ENCODE data around the gene RNF14. TPM values are rescaled to one million over a fixed set of nuclear protein-coding genes. Genes with fewer than 3 reads are reported as not detected.

RNF14 gene
- total RNA-seq, 8 experiments from 2014 or later: 28.8 to 84.2 (median 51.6) TPM

DNA sequence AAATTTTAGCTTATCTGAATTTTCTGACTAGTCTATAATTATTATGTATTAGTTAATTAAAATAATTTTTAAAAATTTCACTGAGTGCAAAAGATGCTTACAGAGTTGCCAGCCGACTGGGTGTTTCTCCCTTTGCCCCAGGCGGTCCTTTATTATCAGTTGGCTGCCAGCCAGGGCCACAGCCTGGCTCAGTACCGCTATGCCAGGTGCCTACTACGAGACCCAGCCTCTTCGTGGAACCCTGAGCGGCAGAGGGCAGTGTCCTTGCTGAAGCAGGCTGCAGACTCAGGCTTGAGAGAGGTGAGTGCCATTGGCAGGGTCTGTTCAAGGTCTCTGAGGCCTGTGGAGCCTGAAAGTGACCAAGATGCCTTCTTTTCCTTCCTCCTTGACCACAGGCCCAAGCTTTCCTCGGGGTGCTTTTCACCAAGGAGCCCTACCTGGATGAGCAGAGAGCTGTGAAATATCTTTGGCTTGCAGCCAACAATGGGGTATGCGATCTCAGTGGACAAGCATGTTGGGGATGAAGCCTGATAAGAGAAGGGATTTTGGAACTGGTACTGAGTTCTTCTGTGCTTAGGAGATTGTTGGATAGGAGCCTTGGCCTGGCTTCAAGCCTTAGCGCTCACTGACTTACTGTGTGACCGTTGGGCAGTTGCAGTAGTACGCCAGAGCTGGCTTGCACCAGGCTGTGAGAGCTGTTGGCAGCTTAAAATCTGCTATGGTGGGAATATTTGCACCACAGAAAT is 34.6 kb upstream of the RNF14 start:
- in situ Hi-C loops (cut with MboI; ENCODE audit: low pct_unique_long_range_greater_than_20kb in 2 of 9, low sequenced_read_pairs in 9 of 9, unreplicated experiment in 9 of 9): loop anchor here in 3 of 9 experiments (25.0 kb wide), 1 partner anchor 247 kb away; the partner anchor contains the start of gene ARAP3 (in 3 of the 3)
- no peak for ATAC-seq (replicated peaks in 6 of 8)

DNA sequence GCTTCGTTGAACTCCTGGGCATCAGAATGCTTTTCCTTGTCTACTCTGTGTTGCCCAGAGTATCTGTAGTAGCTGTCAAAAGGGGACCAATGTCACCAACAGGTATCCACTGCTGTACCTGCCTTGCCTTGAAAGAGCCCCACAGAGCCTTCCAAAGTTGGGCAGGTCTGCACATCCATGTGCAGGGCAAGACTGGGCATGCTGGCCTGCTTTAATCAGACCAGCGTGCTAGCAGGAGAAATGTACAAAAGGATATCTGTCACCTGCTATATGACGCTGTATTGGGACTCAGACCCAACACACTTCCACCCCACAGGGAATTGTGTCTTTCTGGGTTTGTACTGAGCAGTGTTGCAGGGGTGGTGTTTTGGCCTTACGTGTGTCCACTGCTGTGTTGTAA is 33.4 kb upstream of the RNF14 start:
- 60 to 100% (median 86%) methylated on average over 1 to 4 of the region's 4 CpGs; no CpG with 5 or more reads in 3 of the 10 experiments for WGBS, 10 experiments
- no peak for ATAC-seq (replicated peaks in 6 of 8)
- in situ Hi-C loops (cut with MboI; ENCODE audit: low pct_unique_long_range_greater_than_20kb in 2 of 9, low sequenced_read_pairs in 9 of 9, unreplicated experiment in 9 of 9): loop anchor here in 3 of 9 experiments (25.0 kb wide), 1 partner anchor 248 kb away; the partner anchor contains the start of gene ARAP3 (in 3 of the 3)
- no peak overlapping the region for H3K4me3 ChIP-seq
- no peaks in the 10 kb centered on the region for H3K4me1 ChIP-seq (replicated peaks in 1 of 2)
- no peak overlapping the region for H3K27ac ChIP-seq

More for the DNA sequence above, 34.6 kb upstream of the RNF14 start:
- H3K4me3 ChIP-seq: no peak overlapping the region
- H3K27ac ChIP-seq: no peak overlapping the region
- no peaks in the 10 kb centered on the region for H3K4me1 ChIP-seq (replicated peaks in 1 of 2)
- WGBS, 10 experiments: 65 to 100% (median 89%) methylated on average over 1 to 11 of the region's 11 CpGs; no CpG with 5 or more reads in 1 of the 10 experiments

GRCh38 chr5:141940695-141941271 is 28.1 kb upstream of the RNF14 start:
- Histone ChIP-seq H3K4me1 (replicated peaks in 1 of 2) (peaks cover 2 to 3% of the 10 kb centered on the region in 2 donors), H3K27ac (no peak overlapping the region), H3K4me3 (no peak overlapping the region)
- in situ Hi-C loops (cut with MboI; ENCODE audit: low pct_unique_long_range_greater_than_20kb in 2 of 9, low sequenced_read_pairs in 9 of 9, unreplicated experiment in 9 of 9): loop anchor here in 3 of 9 experiments (25.0 kb wide), 1 partner anchor 253 kb away; the partner anchor contains the start of gene ARAP3 (in 3 of the 3)
- peak in 7 of 8 experiments; percentile 6 to 77 (median 24) for ATAC-seq (replicated peaks in 6 of 8)
- WGBS, 10 experiments: 0 to 68% (median 60%) methylated on average over 1 to 2 of the region's 6 CpGs; no CpG with 5 or more reads in 5 of the 10 experiments

DNA sequence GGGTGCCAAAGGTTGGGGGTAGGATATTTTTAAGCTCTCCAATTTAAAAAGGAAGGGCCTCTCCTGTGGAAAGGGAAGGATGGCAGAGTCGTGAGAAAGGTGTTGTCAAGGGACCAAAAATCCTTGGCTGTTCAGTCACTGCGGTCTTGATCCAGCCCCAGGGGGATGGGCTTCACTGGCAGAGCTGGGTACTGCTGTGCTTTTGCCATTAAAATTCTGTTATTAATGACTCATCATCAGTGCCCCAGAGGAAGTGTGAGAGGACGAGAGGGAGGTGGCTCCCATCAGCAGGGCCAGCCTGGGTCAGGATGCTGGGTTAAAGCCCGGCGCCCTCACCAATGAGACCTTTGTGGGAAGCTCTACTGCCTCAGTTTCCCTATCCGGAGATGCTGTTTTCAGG is 27.6 kb upstream of the RNF14 start:
- no peak overlapping the region for H3K4me3 ChIP-seq
- ATAC-seq (replicated peaks in 6 of 8): peak; percentile 14 to 60 (median 44)
- peaks cover 3 to 5% of the 10 kb centered on the region in 2 donors for H3K4me1 ChIP-seq (replicated peaks in 1 of 2)
- 0 to 100% (median 80%) methylated on average over 2 to 3 of the region's 6 CpGs; no CpG with 5 or more reads in 5 of the 10 experiments for WGBS, 10 experiments
- in situ Hi-C loops (cut with MboI; ENCODE audit: low pct_unique_long_range_greater_than_20kb in 2 of 9, low sequenced_read_pairs in 9 of 9, unreplicated experiment in 9 of 9): loop anchor here in 3 of 9 experiments (25.0 kb wide), 1 partner anchor 254 kb away; the partner anchor contains the start of gene ARAP3 (in 3 of the 3)
- no peak overlapping the region for H3K27ac ChIP-seq

- WGBS, 10 experiments: 0 to 94% (median 81%) methylated on average over 1 to 6 of the region's 6 CpGs; no CpG with 5 or more reads in 4 of the 10 experiments
- in situ Hi-C loops (cut with MboI; ENCODE audit: low pct_unique_long_range_greater_than_20kb in 2 of 9, low sequenced_read_pairs in 9 of 9, unreplicated experiment in 9 of 9): loop anchor here in 3 of 9 experiments (25.0 kb wide), 1 partner anchor 254 kb away; the partner anchor contains the start of gene ARAP3 (in 3 of the 3)
- no peak for ATAC-seq (replicated peaks in 6 of 8)
- Histone ChIP-seq H3K4me1 (replicated peaks in 1 of 2) (peaks cover 3 to 5% of the 10 kb centered on the region in 2 donors), H3K27ac (no peak overlapping the region), H3K4me3 (no peak overlapping the region)
Measured at GRCh38 chr5:141941779-141942178, 27.1 kb upstream of the RNF14 start.

- in situ Hi-C loops (cut with MboI; ENCODE audit: low pct_unique_long_range_greater_than_20kb in 2 of 9, low sequenced_read_pairs in 9 of 9, unreplicated experiment in 9 of 9): loop anchor here in 3 of 9 experiments (25.0 kb wide), 1 partner anchor 255 kb away; the partner anchor contains the start of gene ARAP3 (in 3 of the 3)
- WGBS, 10 experiments: 29 to 94% (median 80%) methylated on average over 1 to 6 of the region's 9 CpGs; no CpG with 5 or more reads in 2 of the 10 experiments
- no peak for ATAC-seq (replicated peaks in 6 of 8)
- Histone ChIP-seq H3K4me1 (replicated peaks in 1 of 2) (peaks cover 3 to 5% of the 10 kb centered on the region in 2 donors), H3K27ac (no peak overlapping the region), H3K4me3 (no peak overlapping the region)
Measured at GRCh38 chr5:141942185-141942857, 26.6 kb upstream of the RNF14 start.

- Histone ChIP-seq H3K4me3 (no peak overlapping the region), H3K27ac (no peak overlapping the region), H3K4me1 (replicated peaks in 1 of 2) (peaks cover 3 to 5% of the 10 kb centered on the region in 2 donors)
- WGBS, 10 experiments: 73 to 100% (median 92%) methylated on average over 1 to 8 of the region's 9 CpGs; no CpG with 5 or more reads in 2 of the 10 experiments
- no peak for ATAC-seq (replicated peaks in 6 of 8)
- in situ Hi-C loops (cut with MboI; ENCODE audit: low pct_unique_long_range_greater_than_20kb in 2 of 9, low sequenced_read_pairs in 9 of 9, unreplicated experiment in 9 of 9): loop anchor here in 3 of 9 experiments (25.0 kb wide), 1 partner anchor 257 kb away; the partner anchor contains the start of gene ARAP3 (in 3 of the 3)
Measured at GRCh38 chr5:141944076-141944475, 24.8 kb upstream of the RNF14 start.

GRCh38 chr5:141945511-141946051 is 23.3 kb upstream of the RNF14 start:
- Histone ChIP-seq H3K4me1 (replicated peaks in 1 of 2) (peaks cover 3 to 5% of the 10 kb centered on the region in 2 donors), H3K4me3 (no peak overlapping the region), H3K27ac (no peak overlapping the region)
- WGBS, 10 experiments: 20 to 68% (median 57%) methylated on average over 1 to 10 of the region's 25 CpGs; no CpG with 5 or more reads in 4 of the 10 experiments
- in situ Hi-C loops (cut with MboI; ENCODE audit: low pct_unique_long_range_greater_than_20kb in 2 of 9, low sequenced_read_pairs in 9 of 9, unreplicated experiment in 9 of 9): loop anchor here in 3 of 9 experiments (25.0 kb wide), 1 partner anchor 258 kb away; the partner anchor contains the start of gene ARAP3 (in 3 of the 3)
- peak; percentile 50 to 77 (median 70) for ATAC-seq (replicated peaks in 6 of 8)

- 64 to 100% (median 83%) methylated on average over 1 to 3 of the region's 4 CpGs; no CpG with 5 or more reads in 3 of the 10 experiments for WGBS, 10 experiments
- Histone ChIP-seq H3K4me3 (no peak overlapping the region), H3K4me1 (replicated peaks in 1 of 2) (peaks cover 3 to 8% of the 10 kb centered on the region in 2 donors), H3K27ac (no peak overlapping the region)
- in situ Hi-C loops (cut with MboI; ENCODE audit: low pct_unique_long_range_greater_than_20kb in 2 of 9, low sequenced_read_pairs in 9 of 9, unreplicated experiment in 9 of 9): loop anchor here in 3 of 9 experiments (25.0 kb wide), 1 partner anchor 260 kb away; the partner anchor contains the start of gene ARAP3 (in 3 of the 3)
- no peak for ATAC-seq (replicated peaks in 6 of 8)
Measured at GRCh38 chr5:141947316-141947715, 21.6 kb upstream of the RNF14 start.

- H3K4me3 ChIP-seq: no peak overlapping the region
- H3K27ac ChIP-seq: no peak overlapping the region
- peaks cover 3 to 8% of the 10 kb centered on the region in 2 donors for H3K4me1 ChIP-seq (replicated peaks in 1 of 2)
- 64 to 93% (median 70%) methylated on average over 1 to 2 of the region's 2 CpGs; no CpG with 5 or more reads in 3 of the 10 experiments for WGBS, 10 experiments
- in situ Hi-C loops (cut with MboI; ENCODE audit: low pct_unique_long_range_greater_than_20kb in 2 of 9, low sequenced_read_pairs in 9 of 9, unreplicated experiment in 9 of 9): loop anchor here in 3 of 9 experiments (25.0 kb wide), 1 partner anchor 262 kb away; the partner anchor contains the start of gene ARAP3 (in 3 of the 3)
- ATAC-seq (replicated peaks in 6 of 8): no peak
Measured at GRCh38 chr5:141948812-141949211, 20.1 kb upstream of the RNF14 start.

DNA sequence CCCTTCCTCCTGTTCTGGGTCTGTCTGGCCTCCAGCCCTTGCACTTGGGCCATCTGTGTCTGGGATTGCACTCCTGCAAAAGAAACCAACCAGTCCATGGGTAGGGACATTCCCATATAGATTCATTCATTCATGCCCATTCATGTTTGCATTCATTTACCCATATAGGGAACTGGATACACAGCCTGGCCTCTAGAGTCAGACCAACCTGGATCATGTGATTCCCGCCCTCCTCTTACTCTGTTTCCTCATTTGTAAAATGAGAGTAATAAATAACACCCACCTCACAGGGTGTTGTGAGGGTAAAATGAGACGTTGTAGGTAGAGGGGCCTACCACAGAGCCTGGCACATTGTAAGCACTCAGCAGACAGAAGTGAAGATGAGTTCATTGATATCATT is 19.4 kb upstream of the RNF14 start:
- no peak overlapping the region for H3K27ac ChIP-seq
- H3K4me3 ChIP-seq: no peak overlapping the region
- 40 to 100% (median 100%) methylated on average over 1 of the region's 2 CpGs; no CpG with 5 or more reads in 5 of the 10 experiments for WGBS, 10 experiments
- peaks cover 3 to 8% of the 10 kb centered on the region in 2 donors for H3K4me1 ChIP-seq (replicated peaks in 1 of 2)
- ATAC-seq (replicated peaks in 6 of 8): no peak
- in situ Hi-C loops (cut with MboI; ENCODE audit: low pct_unique_long_range_greater_than_20kb in 2 of 9, low sequenced_read_pairs in 9 of 9, unreplicated experiment in 9 of 9): loop anchor here in 3 of 9 experiments (25.0 kb wide), 1 partner anchor 262 kb away; the partner anchor contains the start of gene ARAP3 (in 3 of the 3)
